ENCODE data around the gene DEFB126.

The DEFB126 gene

DNA sequence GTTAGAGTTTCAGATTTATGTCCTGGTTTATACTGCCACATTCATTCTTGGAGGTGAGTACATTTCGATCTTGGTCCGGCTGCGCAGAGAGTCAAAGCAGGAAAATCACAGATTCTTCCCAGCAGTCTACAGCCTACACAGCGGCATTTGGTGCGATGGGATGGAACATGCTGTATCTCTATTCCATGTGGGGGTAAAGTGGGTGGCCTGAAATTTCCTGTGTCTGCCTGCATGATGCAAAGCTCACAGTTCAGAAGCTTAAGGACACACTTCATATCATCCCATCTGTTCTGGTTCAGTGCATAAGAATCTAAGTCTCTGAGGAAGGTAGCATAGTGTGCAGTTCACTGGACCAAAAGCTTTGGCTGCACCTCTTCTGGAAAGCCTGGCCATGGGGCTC is 14.8 kb downstream of the DEFB126 start, which contains the start of gene DEFB127:
Gene DEFB127 (plus strand): TSS at position 301 of the 400 bp plus-strand sequence. CDS start 91 bp downstream, at position 392.
- no peaks in the 10 kb centered on the region for H3K9me3 ChIP-seq (ENCODE audit: control insufficient read depth, insufficient read depth, low read length)
- no peak within 1 kb of the TSS for H3K4me3 ChIP-seq (ENCODE audit: low read depth, low read length)
- no peaks in the 10 kb centered on the region for H3K4me1 ChIP-seq (ENCODE audit: control insufficient read depth, insufficient read depth, low read length)
- H3K27me3 ChIP-seq (ENCODE audit: control insufficient read depth, insufficient read depth, low read length) = peaks cover 2% of the 10 kb centered on the region
- H3K9ac ChIP-seq (ENCODE audit: low read depth, low read length) = no peak within 1 kb of the TSS
- no peaks in the 10 kb centered on the region for H3K36me3 ChIP-seq (ENCODE audit: control insufficient read depth, insufficient read depth, low read length)

GRCh38 chr20:164618-165017 is 22.2 kb downstream of the DEFB126 start:
- Histone ChIP-seq H3K9ac (ENCODE audit: low read depth, low read length) (no peak overlapping the region), H3K9me3 (ENCODE audit: control insufficient read depth, insufficient read depth, low read length) (no peaks in the 10 kb centered on the region), H3K36me3 (ENCODE audit: control insufficient read depth, insufficient read depth, low read length) (no peaks in the 10 kb centered on the region), H3K27me3 (ENCODE audit: control insufficient read depth, insufficient read depth, low read length) (no peaks in the 10 kb centered on the region), H3K4me1 (ENCODE audit: control insufficient read depth, insufficient read depth, low read length) (no peaks in the 10 kb centered on the region), H3K4me3 (ENCODE audit: low read depth, low read length) (no peak overlapping the region)

DNA sequence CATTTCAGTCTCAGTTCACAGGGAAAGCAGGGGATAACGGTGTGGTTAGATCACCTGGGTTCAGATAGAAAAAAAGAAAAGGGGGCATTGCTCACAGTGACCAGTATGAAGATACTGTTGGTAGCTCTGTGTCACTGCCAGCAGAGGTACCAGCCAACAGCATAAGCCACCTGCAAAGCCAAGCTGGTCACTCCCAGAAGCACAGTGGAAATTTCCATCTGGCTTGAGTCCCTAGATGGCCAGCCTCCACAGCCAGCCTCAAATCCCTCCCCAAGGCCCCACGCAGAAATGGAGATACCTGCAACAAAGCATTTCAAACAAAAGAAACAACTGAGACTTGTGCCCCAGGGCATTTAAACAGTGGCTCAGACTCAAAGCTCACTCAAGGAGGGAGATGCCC is 26.5 kb downstream of the DEFB126 start:
- Histone ChIP-seq H3K36me3 (ENCODE audit: control insufficient read depth, insufficient read depth, low read length) (no peaks in the 10 kb centered on the region), H3K27me3 (ENCODE audit: control insufficient read depth, insufficient read depth, low read length) (no peaks in the 10 kb centered on the region), H3K4me1 (ENCODE audit: control insufficient read depth, insufficient read depth, low read length) (no peaks in the 10 kb centered on the region), H3K9me3 (ENCODE audit: control insufficient read depth, insufficient read depth, low read length) (no peaks in the 10 kb centered on the region), H3K4me3 (ENCODE audit: low read depth, low read length) (no peak overlapping the region), H3K9ac (ENCODE audit: low read depth, low read length) (no peak overlapping the region)

GRCh38 chr20:184288-184687 is 41.9 kb downstream of the DEFB126 start:
- Histone ChIP-seq H3K27me3 (ENCODE audit: control insufficient read depth, insufficient read depth, low read length) (no peaks in the 10 kb centered on the region), H3K9me3 (ENCODE audit: control insufficient read depth, insufficient read depth, low read length) (no peaks in the 10 kb centered on the region), H3K36me3 (ENCODE audit: control insufficient read depth, insufficient read depth, low read length) (no peaks in the 10 kb centered on the region), H3K9ac (ENCODE audit: low read depth, low read length) (no peak overlapping the region), H3K4me1 (ENCODE audit: control insufficient read depth, insufficient read depth, low read length) (no peaks in the 10 kb centered on the region), H3K4me3 (ENCODE audit: low read depth, low read length) (no peak overlapping the region)

GRCh38 chr20:187733-188132 is 45.3 kb downstream of the DEFB126 start:
- Histone ChIP-seq H3K27me3 (ENCODE audit: control insufficient read depth, insufficient read depth, low read length) (no peaks in the 10 kb centered on the region), H3K36me3 (ENCODE audit: control insufficient read depth, insufficient read depth, low read length) (no peaks in the 10 kb centered on the region), H3K9me3 (ENCODE audit: control insufficient read depth, insufficient read depth, low read length) (no peaks in the 10 kb centered on the region), H3K9ac (ENCODE audit: low read depth, low read length) (no peak overlapping the region), H3K4me1 (ENCODE audit: control insufficient read depth, insufficient read depth, low read length) (no peaks in the 10 kb centered on the region), H3K4me3 (ENCODE audit: low read depth, low read length) (no peak overlapping the region)

GRCh38 chr20:189611-190010 is 47.2 kb downstream of the DEFB126 start, which contains the start of gene DEFB128:
TSS of gene DEFB128 (minus strand) at chr20:189711. CDS start at chr20:189623, 88 bp downstream.
- H3K27me3 ChIP-seq (ENCODE audit: control insufficient read depth, insufficient read depth, low read length) = no peaks in the 10 kb centered on the region
- no peaks in the 10 kb centered on the region for H3K4me1 ChIP-seq (ENCODE audit: control insufficient read depth, insufficient read depth, low read length)
- no peak within 1 kb of the TSS for H3K9ac ChIP-seq (ENCODE audit: low read depth, low read length)
- no peak within 1 kb of the TSS for H3K4me3 ChIP-seq (ENCODE audit: low read depth, low read length)
- no peaks in the 10 kb centered on the region for H3K9me3 ChIP-seq (ENCODE audit: control insufficient read depth, insufficient read depth, low read length)
- no peaks in the 10 kb centered on the region for H3K36me3 ChIP-seq (ENCODE audit: control insufficient read depth, insufficient read depth, low read length)

Data from iPS-15b (cell line).